Measurements from ENCODE around the gene EGFL6.

- TF ChIP-seq POLR2A (IDR thresholded peaks at IDR 0.05; ENCODE audit: low read length) = no peak
- no peak for TF ChIP-seq GATA1 (IDR thresholded peaks at IDR 0.05; ENCODE audit: low read depth, low read length)
Observed at GRCh38 chrX:13664020-13664419, 94.6 kb downstream of the EGFL6 start.

All from erythroblast (primary cell).